Body of pancreas (tissue), 4 donors: ENCODE data around the gene MPDU1. TPM values are rescaled to one million over a fixed set of nuclear protein-coding genes. Genes with fewer than 3 reads are reported as not detected.

Source experiments
- ATAC-seq: fragments of 150-250 bp; one replicate; pipeline ENCODE4 v1.9.1; 2016
- DNase-seq, 4 donors: peaks; one replicate each; pipeline ENCODE4 v3.0.0-alpha.2; 2019
- H3K27ac ChIP-seq, 4 donors: fragments of 200-600 bp; sonication (generic); 1 replicate in 3 of 4; 2 replicates in 1 of 4; pipeline versions ENCODE4 v1.5.1 to v1.6.1; 2016 to 2019; ENCODE audit warnings: mild to moderate bottlenecking in 1 of 4, mixed read lengths in 1 of 4, moderate library complexity in 1 of 4
- H3K27me3 ChIP-seq, 2 donors: fragments of 200-600 bp; sonication (generic); one replicate each; pipeline ENCODE4 v1.6.0; 2016; ENCODE audit warnings: mild to moderate bottlenecking in 1 of 2
- H3K36me3 ChIP-seq, 2 donors: fragments of 200-600 bp; sonication (generic); replicated peaks in 1 of 2; 2 replicates each; pipeline ENCODE4 v1.5.1; 2016; ENCODE audit warnings: low read depth in 2 of 2; ENCODE audit not compliant: insufficient read depth in 1 of 2
- H3K4me1 ChIP-seq: fragments of 200-600 bp; sonication (generic); one replicate; pipeline ENCODE4 v1.6.0; 2016
- H3K4me3 ChIP-seq, 2 donors: fragments of 200-600 bp; sonication (generic); 1 replicate in 1 of 2; 2 replicates in 1 of 2; pipeline ENCODE4 v1.5.1; 2016 to 2019
- H3K9me3 ChIP-seq, 3 donors: fragments of 200-600 bp; sonication (generic); 1 replicate in 2 of 3; 2 replicates in 1 of 3; pipeline ENCODE4 v1.5.1; 2016
- CTCF ChIP-seq, 7 experiments: fragments of 450-650 bp in 4 of 7; fragments of 200-600 bp in 3 of 7; sonication (generic) in 3 of 7; IDR thresholded peaks; one replicate each; pipeline ENCODE4 v1.5.1; 2016 to 2019; ENCODE audit warnings: antibody characterized with exemption in 7 of 7
- POLR2A ChIP-seq, 3 donors: fragments of 450-650 bp; IDR thresholded peaks; one replicate each; pipeline ENCODE4 v1.6.1; 2016; ENCODE audit warnings: antibody characterized with exemption in 3 of 3, mild to moderate bottlenecking in 2 of 3
- WGBS, 2 donors: methylation state at CpG; one replicate each; pipeline ENCODE4 v1.1.5; 2017; 5-methylcytosine and 5-hydroxymethylcytosine counted together
- intact Hi-C: fragments of 100-400 bp; cut with DNase I; formaldehyde crosslinking; loops from one replicate; pipeline ENCODE4 v1.15.1; 2023
- total RNA-seq, 2 donors: library from RNA; depleted of rRNA; stranded (reverse); fragments of >200 nt; gene quantifications; one replicate each; pipeline ENCODE4 v1.1.0, GENCODE V29; 2016

Gene MPDU1
- total RNA-seq, 2 donors from 2014 or later: 27.0 to 37.6 TPM

GRCh38 chr17:7575959-7576358 is 7.7 kb upstream of the MPDU1 start:
- Histone ChIP-seq H3K4me1 (peaks cover 48% of the 10 kb centered on the region), H3K4me3 (no peak overlapping the region), H3K36me3 (peaks cover 36 to 37% of the 10 kb centered on the region in 2 donors), H3K27me3 (no peaks in the 10 kb centered on the region), H3K9me3 (no peaks in the 10 kb centered on the region), H3K27ac (peak overlapping the region in 1 of 4 donors; percentile 99)
- DNase-seq: no peak
- no peak for ATAC-seq
- intact Hi-C loops: no loop called here
- 66 to 77% methylated on average over 7 of the region's 7 CpGs for WGBS, 2 donors
- TF ChIP-seq POLR2A (IDR thresholded peaks at IDR 0.05) (no peak), CTCF (IDR thresholded peaks at IDR 0.05) (no peak)

GRCh38 chr17:7576432-7576937 is 7.2 kb upstream of the MPDU1 start:
- Histone ChIP-seq H3K9me3 (no peaks in the 10 kb centered on the region), H3K27ac (no peak overlapping the region), H3K4me3 (no peak overlapping the region), H3K27me3 (no peaks in the 10 kb centered on the region), H3K36me3 (peaks cover 36 to 37% of the 10 kb centered on the region in 2 donors), H3K4me1 (peaks cover 48% of the 10 kb centered on the region)
- 74 to 84% methylated on average over 12 to 14 of the region's 14 CpGs for WGBS, 2 donors
- intact Hi-C loops: no loop called here
- ATAC-seq (no peak), DNase-seq (no peak)
- TF ChIP-seq POLR2A (IDR thresholded peaks at IDR 0.05) (no peak), CTCF (IDR thresholded peaks at IDR 0.05) (no peak)

GRCh38 chr17:7577327-7578199 is 6.1 kb upstream of the MPDU1 start:
- WGBS, 2 donors: 80 to 82% methylated on average over 14 to 17 of the region's 17 CpGs
- no peak for ATAC-seq
- Histone ChIP-seq H3K27ac (peak overlapping the region in 1 of 4 donors; percentile 2), H3K9me3 (no peaks in the 10 kb centered on the region), H3K4me1 (peaks cover 49% of the 10 kb centered on the region), H3K4me3 (no peak overlapping the region), H3K27me3 (no peaks in the 10 kb centered on the region), H3K36me3 (peaks cover 36 to 37% of the 10 kb centered on the region in 2 donors)
- intact Hi-C loops: no loop called here
- TF ChIP-seq POLR2A (IDR thresholded peaks at IDR 0.05): no peak
- no peak for TF ChIP-seq CTCF (IDR thresholded peaks at IDR 0.05)
- no peak for DNase-seq

- Histone ChIP-seq H3K4me3 (no peak within 1 kb of the TSS), H3K27ac (peak within 1 kb of the TSS; percentile 55 to 84 (median 72)), H3K9me3 (no peaks in the 10 kb centered on the region), H3K4me1 (peaks cover 55% of the 10 kb centered on the region), H3K27me3 (no peaks in the 10 kb centered on the region), H3K36me3 (peaks cover 36% of the 10 kb centered on the region in 2 donors)
- DNase-seq (peak; percentile 53 to 85 (median 66)), ATAC-seq (peak; percentile 41)
- intact Hi-C loops: no loop called here
- TF ChIP-seq CTCF (IDR thresholded peaks at IDR 0.05) (no peak), POLR2A (IDR thresholded peaks at IDR 0.05) (peak in 2 of 3 donors; percentile 67 to 76)
- WGBS, 2 donors: 14 to 15% methylated on average over 5 to 7 of the region's 7 CpGs
Measured at GRCh38 chr17:7579001-7579833, 4.4 kb upstream of the MPDU1 start, which contains the start of gene CD68. Gene CD68, plus strand, starts transcription at chr17:7579638. Its CDS starts 40 bp downstream, at chr17:7579678.
